SH-SY5Y (cell line): ENCODE data around the gene TRMT1.

Experiments
- GATA2 ChIP-seq: IDR thresholded peaks from 2 replicates; pipeline ENCODE4 v1.6.1; 2011; ENCODE audit warnings: mild to moderate bottlenecking, low read depth, low read length
- GATA3 ChIP-seq: IDR thresholded peaks from 2 replicates; pipeline ENCODE4 v1.6.1; 2011; ENCODE audit warnings: low read depth, mild to moderate bottlenecking, low read length, moderate library complexity

DNA sequence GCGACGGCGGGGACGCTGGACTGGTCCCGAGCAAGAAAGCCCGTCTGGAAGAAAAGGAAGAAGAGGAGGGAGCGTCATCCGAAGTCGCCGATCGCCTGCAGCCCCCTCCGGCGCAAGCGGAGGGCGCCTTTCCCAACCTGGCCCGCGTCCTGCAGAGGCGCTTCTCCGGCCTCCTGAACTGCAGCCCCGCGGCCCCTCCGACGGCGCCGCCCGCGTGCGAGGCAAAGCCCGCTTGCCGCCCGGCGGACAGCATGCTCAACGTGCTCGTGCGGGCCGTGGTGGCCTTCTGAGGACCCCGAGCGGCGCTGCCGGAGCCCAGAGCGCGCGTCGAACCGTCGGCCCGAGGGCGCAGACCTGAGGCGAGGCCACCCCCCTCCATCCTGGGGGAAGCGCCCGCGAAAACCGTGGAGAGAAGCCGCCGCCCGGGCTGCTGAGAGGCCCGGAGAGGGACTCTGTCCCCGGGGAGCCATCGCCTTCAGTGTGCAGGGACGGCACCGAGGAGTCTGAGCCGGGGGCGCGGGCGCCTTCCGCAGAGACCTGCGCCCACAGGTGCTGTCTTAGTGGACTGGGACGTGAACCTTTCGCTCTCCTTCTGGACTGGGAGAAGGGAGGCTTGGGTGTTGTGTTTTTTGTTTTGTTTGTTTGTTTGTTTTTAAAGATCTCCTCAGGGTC is 37.2 kb upstream of the TRMT1 start:
- no peak for TF ChIP-seq GATA2
- no peak for TF ChIP-seq GATA3
